Psoas muscle (tissue), 8 donors: Measurements from ENCODE around the gene ST6GALNAC2. TPM values are rescaled to one million over a fixed set of nuclear protein-coding genes. Genes with fewer than 3 reads are reported as not detected.

Experiments used
- ATAC-seq, 4 donors: fragments of 200-7000 bp; cut with Tn5 transposase; one replicate each; pipeline ENCODE4 v1.9.1; 2020; ENCODE audit warnings: moderate library complexity in 3 of 4, mild to moderate bottlenecking in 2 of 4
- DNase-seq, 2 donors: peaks; one replicate each; pipeline ENCODE4 v3.0.0-alpha.2; 2020
- H3K27ac ChIP-seq: fragments of 200-600 bp; one replicate; pipeline ENCODE4 v1.8.0; 2022
- H3K27me3 ChIP-seq, 3 donors: fragments of 200-600 bp in 1 of 3; one replicate each; pipeline versions ENCODE4 v1.6.1 to v1.8.0; 2013 to 2022; ENCODE audit warnings: low read length in 2 of 3, mild to moderate bottlenecking in 2 of 3, moderate library complexity in 1 of 3; ENCODE audit not compliant: insufficient read depth in 3 of 3
- H3K36me3 ChIP-seq, 2 donors: fragments of 200-600 bp in 1 of 2; one replicate each; pipeline versions ENCODE4 v1.6.1 to v1.8.0; 2013 to 2022; ENCODE audit warnings: low read depth in 1 of 2, mild to moderate bottlenecking in 1 of 2, moderate library complexity in 1 of 2; ENCODE audit not compliant: insufficient read depth in 1 of 2
- H3K4me1 ChIP-seq: fragments of 200-600 bp; one replicate; pipeline ENCODE4 v1.8.0; 2022
- H3K4me3 ChIP-seq: fragments of 200-600 bp; one replicate; pipeline ENCODE4 v1.8.0; 2022; ENCODE audit warnings: mild to moderate bottlenecking
- H3K9me3 ChIP-seq: fragments of 200-600 bp; one replicate; pipeline ENCODE4 v1.8.0; 2022
- CTCF ChIP-seq: fragments of 200-600 bp; IDR thresholded peaks from one replicate; pipeline ENCODE4 v1.8.0; 2022; ENCODE audit warnings: antibody characterized with exemption
- WGBS, 3 donors: extraction: QIAGEN DNeasy Blood & Tissue Kit; methylation state at CpG; one replicate each; pipeline versions ENCODE4 v1.1.6 to v1.1.7; 2013; 5-methylcytosine and 5-hydroxymethylcytosine counted together
- intact Hi-C, 2 donors: fragments of 100-400 bp; cut with DNase I; formaldehyde crosslinking; loops; one replicate each; pipeline versions ENCODE4 v1.11.0 to v1.14.2; 2022
- polyA plus RNA-seq, 3 donors: library from polyadenylated mRNA; stranded (reverse); fragments of 200-250 nt; gene quantifications; one replicate each; pipeline ENCODE4 v1.2.3, GENCODE V29; 2013
- total RNA-seq, 4 donors: library from RNA; stranded (reverse); fragmentation: NEBNext Ultra II Directional in 2 of 4; extraction: Animal tissue kit (Norgen Biotek cat#: 25700) in 2 of 4; gene quantifications; one replicate each; pipeline versions ENCODE4 v1.2.1 to v1.2.4, GENCODE V29; 2021 to 2023
- donor health status: healthy with polysubstance abuse.
- donor health status: DM: no; HTN: no; CAD: no; lungs with moderate emphysema.
- donor health status: Bipolar disorder and iron deficiency.
- donor health status: healthy.
- donor health status: DM: yes; HTN: yes; CAD: no.
- donor health status: DM: no; HTN: no; CAD: no.
- donor health status: DM: no; HTN: no; CAD: no.
- donor health status: DM: yes; HTN: yes; CAD: no.

Gene ST6GALNAC2
- total and polyA plus RNA-seq, 7 donors = 1.2 to 17.8 (median 8.7) TPM

GRCh38 chr17:76594690-76595089 is 9.0 kb upstream of the ST6GALNAC2 start:
- ATAC-seq = no peak
- Histone ChIP-seq H3K9me3 (no peaks in the 10 kb centered on the region), H3K36me3 (no peaks in the 10 kb centered on the region), H3K27ac (no peak overlapping the region), H3K4me3 (no peak overlapping the region), H3K27me3 (no peaks in the 10 kb centered on the region), H3K4me1 (no peaks in the 10 kb centered on the region)
- WGBS, 3 donors = 75 to 85% (median 83%) methylated on average over 3 of the region's 3 CpGs
- no peak for TF ChIP-seq CTCF
- intact Hi-C loops = no loop called here
- DNase-seq = no peak

GRCh38 chr17:76593959-76594358 is 8.3 kb upstream of the ST6GALNAC2 start:
- Histone ChIP-seq H3K4me1 (no peaks in the 10 kb centered on the region), H3K27ac (no peak overlapping the region), H3K27me3 (no peaks in the 10 kb centered on the region), H3K9me3 (no peaks in the 10 kb centered on the region), H3K36me3 (no peaks in the 10 kb centered on the region), H3K4me3 (no peak overlapping the region)
- ATAC-seq (no peak), DNase-seq (no peak)
- WGBS, 3 donors = 80 to 87% (median 84%) methylated on average over 4 of the region's 4 CpGs
- intact Hi-C loops = no loop called here
- TF ChIP-seq CTCF = no peak

- no peak for ATAC-seq
- no peak overlapping the region for H3K27ac ChIP-seq
- H3K36me3 ChIP-seq = no peaks in the 10 kb centered on the region
- no peaks in the 10 kb centered on the region for H3K9me3 ChIP-seq
- DNase-seq = no peak
- H3K4me1 ChIP-seq = no peaks in the 10 kb centered on the region
- intact Hi-C loops = no loop called here
- peaks cover 0 to 3% (median 0%) of the 10 kb centered on the region in 3 donors for H3K27me3 ChIP-seq
- no peak for TF ChIP-seq CTCF
- WGBS, 3 donors = 54 to 57% (median 54%) methylated on average over 8 of the region's 8 CpGs
- no peak overlapping the region for H3K4me3 ChIP-seq
Measured at GRCh38 chr17:76593384-76593826, 7.7 kb upstream of the ST6GALNAC2 start.

- Histone ChIP-seq H3K27me3 (peaks cover 0 to 6% (median 4%) of the 10 kb centered on the region in 3 donors), H3K9me3 (no peaks in the 10 kb centered on the region), H3K36me3 (no peaks in the 10 kb centered on the region), H3K27ac (no peak overlapping the region), H3K4me1 (no peaks in the 10 kb centered on the region), H3K4me3 (no peak overlapping the region)
- no peak for DNase-seq
- no peak for TF ChIP-seq CTCF
- ATAC-seq = no peak
- intact Hi-C loops = loop anchor here (5.0 kb wide), 2 partner anchors 36 to 66 kb away; no protein-coding TSS in a partner anchor
Measured at GRCh38 chr17:76588182-76588581, 2.5 kb upstream of the ST6GALNAC2 start.
